Pulmonary artery endothelial cell (primary cell): ENCODE measurements around the gene ROCK2. TPM values are rescaled to one million over a fixed set of nuclear protein-coding genes. Genes with fewer than 3 reads are reported as not detected.
"Not testable (repeated sequence)": the region's sequence is repeated elsewhere in the genome, so short reads cannot be mapped to it uniquely, and the experiment has no call there.

Source experiments
- DNase-seq: peaks from one replicate; pipeline ENCODE4 v3.0.0-alpha.2; 2011; ENCODE audit warnings: low read depth, low spot score
- total RNA-seq: library from RNA; depleted of rRNA; stranded (reverse); fragments of >200 nt; gene quantifications from 2 replicates; pipeline ENCODE4 v1.2.3, GENCODE V29; 2014

The ROCK2 gene
- total RNA-seq, 1 donor from 2014 or later, result 53.4 TPM

DNA sequence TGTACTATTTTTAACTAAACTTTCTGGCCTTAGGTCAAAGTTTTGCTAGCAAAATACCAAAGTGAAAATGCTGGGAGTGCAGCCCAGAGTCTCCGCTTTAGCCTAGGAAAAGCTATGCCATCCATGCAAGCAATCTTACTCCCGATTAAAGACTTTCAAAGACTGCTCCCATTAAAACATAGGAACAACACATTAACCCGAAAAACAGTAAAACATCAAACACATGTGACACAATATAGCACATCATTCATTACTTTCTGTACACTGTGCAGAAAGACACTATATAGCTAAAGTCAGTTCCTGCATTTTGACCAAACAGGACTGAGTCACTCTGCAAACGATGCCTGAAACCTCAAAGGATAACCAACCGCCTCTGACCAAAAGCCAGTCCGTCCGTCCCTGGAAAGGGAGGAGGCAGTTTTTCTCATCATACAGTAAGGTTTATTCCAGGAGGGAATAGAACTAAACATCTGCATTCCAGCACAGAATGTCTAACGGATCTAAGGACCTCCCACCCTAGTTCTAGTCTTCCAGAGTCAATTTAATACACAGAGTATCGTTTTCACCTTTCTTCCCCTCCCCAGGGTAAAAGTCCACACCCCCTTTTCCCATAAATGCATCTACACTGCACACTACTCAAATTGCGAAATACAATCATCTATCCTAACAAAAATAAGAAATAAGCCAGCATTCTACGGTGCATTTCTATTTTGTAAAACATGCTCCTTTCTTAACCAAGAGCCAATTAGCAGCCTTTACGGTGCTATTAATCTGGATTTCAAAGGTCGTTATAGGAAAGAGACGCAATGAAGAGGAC is 1.7 kb downstream of the ROCK2 start:
- DNase-seq, result no peak

DNA sequence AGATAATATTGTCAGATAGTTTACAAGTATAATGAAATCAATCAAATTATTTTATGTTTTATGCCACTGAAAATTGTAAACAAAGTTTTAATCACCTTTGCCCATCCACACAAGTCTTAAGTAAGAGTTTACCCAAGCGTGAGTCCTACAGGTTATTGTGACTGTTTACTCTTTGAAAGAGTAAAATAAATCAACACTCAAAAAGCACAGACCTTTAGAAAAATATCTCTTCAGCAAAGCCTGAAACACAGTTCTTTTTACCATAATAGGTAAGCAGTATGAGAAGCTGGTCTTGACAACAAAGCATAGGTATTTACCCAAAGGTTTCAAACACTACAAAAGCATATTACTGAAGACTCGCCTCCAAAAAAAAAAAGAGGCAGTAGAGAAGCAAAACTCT is 3.7 kb downstream of the ROCK2 start:
- no peak for DNase-seq

DNA sequence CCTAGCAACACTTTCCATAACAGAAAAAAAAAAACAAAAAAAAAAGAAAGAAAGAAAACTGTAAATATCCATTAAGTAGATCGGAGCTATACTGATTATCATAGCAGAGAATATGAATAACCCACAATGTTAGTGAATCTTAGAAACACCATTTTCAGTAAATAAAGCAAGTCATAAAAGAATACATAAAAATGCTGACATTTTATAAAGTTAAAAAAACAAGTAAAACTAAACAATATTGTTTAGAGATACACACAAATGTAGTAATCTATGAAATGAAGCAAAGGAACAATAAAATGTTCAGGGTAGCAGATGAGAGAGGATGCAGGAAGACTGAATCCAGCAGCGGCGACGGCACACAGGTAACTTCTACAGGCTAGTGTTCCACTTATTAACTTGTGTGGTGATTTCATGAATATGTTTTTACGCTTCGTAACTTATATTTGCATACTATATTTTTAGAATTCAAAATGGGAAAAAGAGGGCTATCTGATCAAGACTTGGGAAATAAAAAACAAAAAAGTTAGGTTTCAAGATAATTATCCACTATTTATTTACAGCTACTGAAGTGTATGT is 4.8 kb downstream of the ROCK2 start:
- DNase-seq, result no peak

DNA sequence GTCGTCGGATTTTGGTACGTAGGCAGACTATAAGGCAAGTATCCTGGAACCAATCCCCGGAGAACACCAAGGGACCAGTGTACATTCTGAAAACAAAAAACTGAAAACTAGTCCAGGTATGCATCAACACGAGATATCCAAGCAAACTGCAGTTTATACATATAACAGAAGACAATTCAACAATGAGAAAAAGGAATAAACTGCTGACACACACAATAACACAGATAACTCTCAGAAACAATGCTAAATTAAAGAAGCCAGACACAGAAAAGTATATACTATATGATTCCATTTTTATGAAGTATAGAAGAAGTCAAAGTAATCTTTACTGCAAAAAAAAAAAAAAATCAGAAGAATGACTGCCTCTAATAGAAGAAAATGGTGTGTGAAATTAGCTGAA is 5.9 kb downstream of the ROCK2 start:
- no peak for DNase-seq

DNA sequence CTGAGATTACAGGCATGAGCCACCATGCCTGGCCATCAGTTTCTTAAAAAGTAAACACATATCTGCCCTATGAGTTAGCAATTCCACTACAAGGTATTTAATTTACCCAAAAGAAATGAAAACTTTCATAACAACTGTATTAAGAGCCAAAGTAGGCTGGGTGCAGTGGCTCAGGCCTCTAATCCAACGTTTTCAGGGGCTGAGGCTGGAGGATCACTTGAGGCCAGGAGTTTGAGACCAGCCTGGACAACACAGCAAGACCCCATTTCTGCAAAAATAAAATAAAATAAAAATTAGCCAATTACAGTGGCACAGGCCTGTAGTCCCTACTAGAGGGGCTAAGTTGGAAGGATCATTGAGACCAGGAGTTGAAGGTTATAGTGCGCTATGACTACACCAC is 6.5 kb downstream of the ROCK2 start:
- no peak for DNase-seq

DNA sequence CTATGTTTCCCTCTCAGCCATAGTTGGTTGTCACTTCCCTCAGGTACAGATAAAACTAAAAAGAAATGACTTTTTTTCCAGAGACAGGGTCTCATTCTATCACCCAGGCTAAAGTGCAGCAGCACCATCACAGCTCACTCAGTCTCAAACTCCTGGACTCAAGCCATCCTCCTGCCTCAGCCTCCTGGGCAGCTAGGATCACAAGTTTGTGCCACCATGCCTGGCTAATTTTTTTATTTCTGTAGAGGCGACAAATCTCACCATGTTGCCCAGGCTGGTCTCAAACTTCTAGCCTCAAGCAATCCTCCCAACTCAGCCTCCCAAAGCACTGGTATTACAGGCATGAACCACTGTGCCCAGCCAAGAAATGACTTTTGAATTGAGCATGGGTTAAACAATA is 8.2 kb downstream of the ROCK2 start:
- no peak for DNase-seq

DNA sequence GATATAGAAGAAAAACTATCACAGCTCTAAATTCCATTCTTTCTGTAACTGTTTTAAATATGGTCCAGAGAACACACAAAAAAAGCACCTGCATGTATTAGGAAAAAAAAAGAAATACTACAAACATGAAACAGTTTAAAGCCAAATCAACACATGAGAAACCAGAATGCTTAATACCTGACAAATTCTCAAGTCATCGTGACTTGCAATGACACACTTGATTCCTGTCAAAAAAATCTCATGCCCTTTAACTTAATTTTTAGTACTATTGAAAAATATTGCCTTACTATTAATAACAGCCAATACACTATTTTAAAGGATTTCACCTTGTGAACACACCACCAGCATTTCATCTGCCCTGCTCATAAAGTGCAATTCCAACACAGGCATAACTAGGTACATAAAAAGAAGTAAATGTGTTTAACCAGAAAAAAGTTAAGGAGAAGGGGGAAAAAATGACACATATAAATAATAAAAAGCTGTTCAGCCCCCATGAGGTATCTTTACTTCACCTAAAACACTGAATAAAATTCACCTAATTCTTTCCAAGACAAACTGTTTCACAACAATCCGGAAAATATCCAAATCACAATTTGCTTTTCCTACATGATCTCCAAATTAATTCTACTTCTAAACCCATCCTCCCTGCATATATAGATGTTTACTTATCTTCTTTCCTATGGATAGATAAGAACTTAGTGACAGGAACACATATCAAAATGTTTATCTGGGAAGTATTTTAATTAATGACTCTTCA is 10.8 kb downstream of the ROCK2 start:
- no peak for DNase-seq

DNA sequence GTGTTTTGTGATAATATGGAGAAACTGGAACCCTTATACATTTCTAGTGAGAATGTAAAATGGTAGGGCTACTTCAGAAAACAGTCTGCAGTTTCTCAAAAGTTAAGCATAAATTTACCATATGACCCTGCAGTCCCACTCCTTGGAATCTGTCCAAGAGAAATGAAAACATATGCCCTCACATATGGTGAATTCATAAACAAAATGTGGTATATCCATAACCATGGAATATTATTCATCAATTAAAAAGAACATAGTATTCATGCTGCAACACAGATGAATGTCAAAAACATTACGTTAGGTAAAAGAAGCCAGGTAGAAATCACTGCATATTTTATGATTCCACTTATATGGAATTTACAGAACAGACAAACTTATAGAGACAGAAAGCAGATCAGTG is 11.8 kb downstream of the ROCK2 start:
- DNase-seq, result no peak

DNA sequence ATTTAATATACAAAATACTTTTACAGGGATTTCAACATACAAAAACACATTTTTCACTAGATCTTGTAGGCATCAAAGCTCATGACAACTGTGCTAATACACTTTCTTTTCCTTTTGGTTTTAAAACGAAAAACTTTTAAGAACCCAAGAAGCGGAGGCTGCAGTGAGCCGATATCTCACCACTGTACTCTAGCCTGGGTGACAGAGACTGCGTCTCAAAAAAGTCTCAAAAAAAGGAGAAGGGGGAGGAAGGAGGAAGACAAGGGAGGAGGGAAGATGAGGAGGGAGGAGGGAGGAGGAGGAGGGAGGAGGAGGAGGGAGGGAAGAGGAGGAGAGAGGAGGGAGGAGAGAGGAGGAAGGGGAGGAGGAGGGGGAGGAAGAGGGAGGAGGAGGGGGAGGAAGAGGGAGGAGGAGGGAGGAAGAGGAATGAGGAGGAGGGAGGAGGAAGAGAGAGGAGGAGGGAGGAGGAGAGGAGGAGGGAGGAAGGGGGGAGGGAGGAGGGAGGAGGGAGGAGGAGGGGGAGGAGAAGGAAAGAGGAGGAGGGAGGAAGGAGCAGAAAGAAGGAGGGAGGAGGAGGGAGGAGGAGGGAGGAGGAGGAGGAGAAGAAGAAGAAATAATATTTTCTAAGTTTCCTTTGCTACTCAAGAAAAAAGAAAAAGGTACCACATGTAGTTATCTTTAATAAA is 13.8 kb downstream of the ROCK2 start:
- no peak for DNase-seq

DNA sequence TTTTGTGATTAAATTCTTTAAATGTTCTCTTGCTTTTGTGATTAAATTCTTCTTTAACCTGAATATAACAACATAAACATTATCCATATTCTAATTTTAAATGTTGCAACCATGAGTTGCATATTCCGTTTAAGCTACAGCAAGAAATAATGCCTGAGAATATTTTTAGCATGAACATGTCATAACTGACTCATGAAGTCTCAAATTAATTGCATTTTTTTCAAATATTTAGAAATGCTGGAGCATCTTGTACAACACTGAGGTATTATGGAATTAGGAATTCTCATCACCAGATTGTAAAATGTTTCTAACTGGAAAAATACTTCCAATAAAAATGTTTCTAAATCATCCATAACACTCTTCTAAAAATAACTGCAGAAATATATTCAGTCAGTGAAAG is 14.7 kb downstream of the ROCK2 start:
- DNase-seq, result no peak

DNA sequence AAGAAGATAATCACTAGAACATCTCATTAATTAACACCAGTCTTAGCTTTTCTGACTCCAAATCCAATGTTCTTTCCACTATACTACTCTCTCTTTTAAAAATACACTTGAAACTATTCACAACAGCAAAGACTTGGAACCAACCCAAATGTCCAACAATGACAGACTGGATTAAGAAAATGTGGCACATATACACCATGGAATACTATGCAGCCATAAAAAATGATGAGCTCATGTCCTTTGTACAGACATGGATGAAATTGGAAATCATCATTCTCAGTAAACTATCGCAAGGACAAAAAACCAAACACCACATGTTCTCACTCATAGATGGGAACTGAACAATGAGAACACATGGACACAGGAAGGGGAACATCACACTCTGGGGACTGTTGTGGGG is 15.9 kb downstream of the ROCK2 start:
- DNase-seq, result not testable (repeated sequence)

DNA sequence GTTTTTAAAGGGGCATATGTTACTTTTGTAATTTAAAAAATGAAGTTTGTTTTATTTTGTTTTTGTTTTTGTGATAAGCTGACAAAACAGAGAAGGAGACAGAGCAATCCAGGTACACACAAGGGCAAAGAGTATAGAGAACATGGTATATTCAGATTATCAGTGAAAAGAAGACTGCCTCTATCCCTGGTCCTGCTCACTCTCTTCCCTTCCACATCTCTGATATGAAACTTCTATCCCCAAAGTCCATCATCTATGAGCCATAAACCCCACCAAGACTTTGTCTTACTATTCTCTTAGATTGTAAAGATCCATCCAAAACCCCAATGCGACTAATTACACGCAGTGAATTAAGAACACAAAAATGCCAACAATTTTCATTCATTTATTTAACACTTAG is 16.6 kb downstream of the ROCK2 start:
- DNase-seq, result no peak

DNA sequence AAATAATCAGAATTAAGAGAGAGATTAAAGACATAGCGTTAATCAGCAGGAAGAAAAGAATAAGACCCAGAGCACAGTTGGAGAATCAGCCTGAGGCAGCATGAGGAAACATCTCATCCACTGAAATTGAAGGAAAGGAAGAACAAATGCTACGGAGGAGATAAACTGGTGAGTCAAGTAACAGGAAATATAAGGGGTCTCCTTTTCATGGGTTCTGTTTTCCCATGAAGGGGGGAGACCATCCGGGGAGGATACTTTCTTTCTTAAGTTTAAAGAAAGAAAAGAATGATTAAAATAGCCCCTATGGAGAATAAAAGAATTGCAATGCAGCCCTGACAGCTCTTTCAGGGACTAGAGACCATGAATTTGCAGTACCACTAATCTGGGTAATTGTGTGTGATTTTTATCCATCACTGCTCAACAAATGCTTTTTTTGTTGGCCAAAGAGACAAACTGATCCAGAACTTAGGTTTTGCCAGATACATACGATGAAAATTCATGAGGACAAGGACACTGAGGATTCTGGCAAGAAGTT is 17.7 kb downstream of the ROCK2 start:
- no peak for DNase-seq

DNA sequence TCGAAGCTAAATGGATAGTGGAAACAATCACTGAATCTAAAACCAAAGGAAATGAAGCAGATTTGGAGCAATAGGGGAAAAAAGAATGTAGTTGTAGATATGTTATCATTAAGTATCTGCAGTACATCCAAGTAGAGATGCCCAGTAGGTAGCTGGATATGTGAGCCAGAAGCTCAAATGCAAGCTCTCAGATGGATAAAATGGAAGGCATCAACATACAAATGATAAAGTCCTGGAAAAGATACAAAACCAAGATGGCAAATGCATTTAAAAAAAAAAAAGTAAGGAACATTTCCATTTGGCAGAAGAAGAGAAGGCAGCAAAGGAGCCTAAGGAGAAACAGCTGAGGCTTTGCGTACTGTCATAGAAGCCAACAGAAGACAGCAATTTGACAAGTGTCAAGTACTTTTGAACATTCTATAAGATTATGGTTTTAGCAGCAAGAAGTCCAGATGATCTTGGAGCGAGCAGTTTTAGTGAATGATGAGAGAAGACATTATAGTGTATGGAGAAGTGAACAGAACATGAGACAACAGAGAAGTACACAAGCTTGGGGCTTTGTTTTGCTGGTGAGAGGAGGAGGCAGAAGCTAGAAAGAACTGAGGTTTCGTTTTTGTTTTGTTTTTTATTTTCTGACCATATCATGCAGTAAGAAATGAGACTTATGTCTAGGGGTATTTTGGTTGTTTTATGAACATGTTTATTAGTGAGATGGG is 18.3 kb downstream of the ROCK2 start:
- no peak for DNase-seq

DNA sequence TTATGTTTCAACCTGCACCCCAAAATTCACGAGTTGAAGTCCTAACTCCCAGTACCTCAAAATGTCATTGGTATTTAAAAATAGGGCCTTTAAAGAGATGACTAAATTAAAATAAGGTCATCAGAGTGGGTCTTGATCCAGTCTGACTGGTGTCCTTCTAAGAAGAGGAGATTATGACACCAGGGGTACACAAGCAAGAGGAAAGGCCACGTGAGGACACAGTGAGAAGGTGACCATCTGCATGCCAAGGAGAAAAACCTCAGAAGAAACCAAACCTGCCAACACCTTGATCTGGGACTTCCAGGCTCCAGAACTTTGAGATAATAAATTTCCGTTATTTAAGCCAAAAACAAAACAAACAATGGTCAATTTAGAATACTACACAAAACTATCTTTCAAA is 22.6 kb downstream of the ROCK2 start:
- no peak for DNase-seq

DNA sequence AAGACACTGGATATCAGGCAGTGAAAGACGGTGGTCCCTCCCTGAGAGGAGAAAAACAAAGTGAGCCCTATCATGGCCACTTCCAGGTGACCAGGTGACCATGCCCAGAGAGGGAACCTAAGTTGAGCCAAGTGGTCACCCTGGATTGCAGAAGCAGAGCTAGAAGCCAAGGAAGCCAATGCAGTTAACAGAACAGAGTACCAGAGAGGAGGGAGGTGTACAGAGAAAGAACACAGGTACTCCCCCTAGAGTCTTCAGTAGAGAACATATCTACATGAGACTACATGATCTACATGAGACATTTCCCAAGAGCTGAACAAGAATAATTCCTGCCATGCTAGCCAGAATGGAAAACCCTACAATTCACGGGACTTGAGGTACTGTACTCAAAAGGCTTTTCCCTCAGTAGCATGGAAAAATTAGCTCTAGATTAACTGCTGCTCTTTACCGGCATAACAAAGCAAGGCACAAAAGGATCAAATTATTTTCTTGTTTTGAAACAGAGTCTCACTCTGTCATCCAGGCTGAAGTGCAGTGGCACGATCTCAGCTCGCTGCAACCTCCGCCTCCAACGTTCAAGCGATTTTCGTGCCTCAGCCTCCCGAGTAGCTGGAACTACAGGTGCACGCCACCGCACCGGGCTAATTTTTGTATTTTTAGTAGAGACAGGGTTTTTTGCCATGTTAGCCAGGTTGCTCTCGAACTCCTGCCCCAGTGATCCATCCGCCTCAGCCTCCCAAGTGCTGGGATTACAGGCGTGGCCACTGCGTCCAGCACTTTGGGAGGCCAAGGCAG is 23.5 kb downstream of the ROCK2 start:
- no peak for DNase-seq

DNA sequence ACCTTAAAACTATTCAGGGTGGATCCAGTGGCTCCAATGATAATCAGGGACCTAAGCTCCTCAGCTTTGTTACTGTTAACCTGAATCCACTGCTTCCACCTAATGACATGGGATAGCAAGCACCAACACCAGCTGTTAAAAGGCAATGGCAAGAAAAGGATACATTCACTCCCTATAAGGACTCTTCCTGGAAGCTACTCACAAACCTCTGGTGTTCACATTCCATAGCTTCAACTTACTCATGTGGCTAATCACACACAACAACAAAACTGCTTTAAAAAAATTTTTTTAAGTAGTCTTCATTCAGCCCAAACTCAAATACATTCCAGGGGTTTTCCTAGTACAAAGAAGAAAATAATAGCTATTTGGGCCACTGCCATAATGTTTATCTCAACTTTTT is 24.5 kb downstream of the ROCK2 start:
- DNase-seq, result no peak

DNA sequence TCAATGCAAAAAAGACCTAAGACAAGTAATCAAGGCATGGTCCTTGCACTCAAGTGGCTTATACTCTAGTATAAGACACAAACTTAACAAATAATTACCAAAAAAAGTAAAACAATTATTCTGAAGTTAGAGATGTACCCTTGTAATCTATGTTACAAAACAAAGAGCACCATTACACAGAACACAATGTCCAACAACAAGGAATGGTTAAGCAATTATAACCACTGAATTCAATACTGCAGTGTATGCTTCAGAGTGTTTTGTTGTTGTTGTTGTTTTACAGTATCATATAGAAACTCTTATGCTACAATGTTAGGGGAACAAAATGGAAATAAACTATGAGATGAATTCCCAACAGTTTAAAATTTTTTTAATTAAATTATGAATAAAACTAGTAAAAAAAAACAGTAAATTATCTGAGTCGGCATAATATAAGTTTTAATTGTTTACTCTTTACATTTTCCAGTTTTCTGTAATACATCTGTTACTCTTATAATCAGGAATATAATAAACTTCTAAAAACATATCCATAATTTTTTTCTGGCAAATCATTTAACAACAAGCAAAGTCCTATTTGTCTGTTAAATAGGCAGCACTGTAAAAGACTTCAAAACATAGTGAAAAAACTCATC is 29.2 kb downstream of the ROCK2 start:
- no peak for DNase-seq

DNA sequence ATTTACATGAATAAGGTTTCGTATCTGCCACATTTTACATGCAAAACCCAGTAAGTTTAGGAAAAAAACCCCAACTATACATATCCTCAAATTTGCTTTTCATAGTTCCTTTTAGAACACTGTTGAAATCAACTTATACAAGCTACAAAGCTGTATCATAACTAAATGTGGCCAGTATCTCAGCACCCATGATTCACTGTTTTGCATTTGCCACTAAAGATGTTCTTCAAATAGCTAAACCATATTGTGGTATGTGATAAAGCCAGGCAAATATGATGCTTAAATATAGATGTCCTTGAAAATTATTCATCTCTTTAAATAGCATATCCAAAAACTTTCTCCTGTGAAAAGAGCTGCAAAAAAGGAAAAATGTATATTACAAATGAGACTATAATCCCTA is 29.9 kb downstream of the ROCK2 start:
- no peak for DNase-seq
